OCI-LY7 (cell line): ENCODE results near the gene KCNN3. TPM values are rescaled to one million over a fixed set of nuclear protein-coding genes. Genes with fewer than 3 reads are reported as not detected.

Source experiments
- BruUV-seq: library from RNA; stranded (reverse); fragments of 400-500 nt; replicated peaks from 2 replicates; lab custom pipeline; 2021; lab: Mats Ljungman, UMichigan
- CTCF ChIA-PET: fragments of 300-600 bp; sonication (Branson Sonifier 250); formaldehyde crosslinking; loops from one replicate; lab custom pipeline; 2022; ENCODE audit warnings: antibody characterized with exemption; ENCODE audit not compliant: unreplicated experiment; lab: Charles Lee
- POLR2A ChIA-PET: fragments of 300-600 bp; sonication (Branson Sonifier 250); formaldehyde crosslinking; loops from one replicate; lab custom pipeline; 2022; ENCODE audit warnings: antibody characterized with exemption; lab: Charles Lee
- DNase-seq: peaks from one replicate; pipeline ENCODE4 v3.0.0-alpha.2; 2015; ENCODE audit warnings: low spot score
- H2AFZ ChIP-seq: fragments of 200-600 bp; sonication (generic), shearing (Covaris generic); 2 replicates; pipeline ENCODE4 v1.6.1; 2014; ENCODE audit warnings: mild to moderate bottlenecking, antibody characterized with exemption, low read length, moderate library complexity
- H3K27ac ChIP-seq: fragments of 200-600 bp; sonication (generic); 2 replicates; pipeline ENCODE4 v1.5.1; 2014; ENCODE audit warnings: mixed run types, low read depth, mild to moderate bottlenecking, moderate library complexity, low read length, inconsistent platforms; ENCODE audit not compliant: poor library complexity, severe bottlenecking
- H3K36me3 ChIP-seq: fragments of 200-600 bp; sonication (generic); 2 replicates; pipeline ENCODE4 v1.6.1; 2014; ENCODE audit warnings: mild to moderate bottlenecking, antibody characterized with exemption, low read length, moderate library complexity, mixed read lengths; ENCODE audit not compliant: insufficient read depth
- H3K4me1 ChIP-seq: fragments of 200-600 bp; sonication (generic); 2 replicates; pipeline ENCODE4 v1.5.1; 2014; ENCODE audit warnings: mild to moderate bottlenecking, low read length; ENCODE audit not compliant: insufficient read depth, poor library complexity, severe bottlenecking
- H3K4me2 ChIP-seq: fragments of 200-600 bp; sonication (generic); 2 replicates; pipeline ENCODE4 v1.6.1; 2014; ENCODE audit warnings: mild to moderate bottlenecking, low read length
- H3K4me3 ChIP-seq: fragments of 200-600 bp; sonication (generic); 2 replicates; pipeline ENCODE4 v1.5.1; 2014; ENCODE audit warnings: mild to moderate bottlenecking, low read depth, low read length; ENCODE audit not compliant: poor library complexity, severe bottlenecking
- H3K79me2 ChIP-seq: fragments of 200-600 bp; sonication (generic); 2 replicates; pipeline ENCODE4 v1.6.1; 2016; ENCODE audit warnings: low read depth, mild to moderate bottlenecking, low read length, moderate library complexity, mixed read lengths; ENCODE audit not compliant: insufficient read depth
- H3K9me2 ChIP-seq: fragments of 200-600 bp; sonication (generic); 2 replicates; pipeline ENCODE4 v1.6.1; 2016; ENCODE audit warnings: mild to moderate bottlenecking, low read length, mixed read lengths; ENCODE audit not compliant: insufficient read depth
- H3K9me3 ChIP-seq: fragments of 200-600 bp; sonication (generic); 2 replicates; pipeline ENCODE4 v1.6.1; 2014; ENCODE audit warnings: mild to moderate bottlenecking, mixed run types, low read length, mixed read lengths
- H4K20me1 ChIP-seq: fragments of 200-600 bp; sonication (generic); 2 replicates; pipeline ENCODE4 v1.6.1; 2014; ENCODE audit warnings: mild to moderate bottlenecking, antibody characterized with exemption, low read length, moderate library complexity, mixed read lengths; ENCODE audit not compliant: insufficient read depth
- CTCF ChIP-seq: fragments of 200-600 bp; sonication (generic); conservative IDR thresholded peaks from 2 replicates; pipeline ENCODE4 v1.5.1; 2014; ENCODE audit warnings: mild to moderate bottlenecking, antibody characterized with exemption, low read length, moderate library complexity, mixed read lengths
- EZH2phosphoT487 ChIP-seq: fragments of 200-600 bp; sonication (generic); IDR thresholded peaks from 2 replicates; pipeline ENCODE4 v1.6.1; 2018; ENCODE audit warnings: low read depth, borderline replicate concordance, mild to moderate bottlenecking, mixed run types, antibody characterized with exemption, low read length, moderate library complexity, mixed read lengths
- intact Hi-C: fragments of 100-400 bp; cut with micrococcal nuclease; formaldehyde crosslinking; loops from one replicate; pipeline ENCODE4 v1.10.0; 2022; ENCODE audit not compliant: unreplicated experiment
- total RNA-seq, 2 experiments: library from RNA; depleted of rRNA in 1 of 2; stranded (reverse); fragments of >200 nt in 1 of 2; shearing (Covaris generic) in 1 of 2; gene quantifications; 2 replicates each; pipeline ENCODE4 v1.2.3, GENCODE V29; 2014 to 2022

KCNN3 gene
- total RNA-seq, 2 experiments from 2014 or later = 14.8 to 50.8 TPM

GRCh38 chr1:154809436-154810413 lies 60.4 kb downstream of the KCNN3 start:
- H3K36me3 ChIP-seq = peaks cover 27% of the 10 kb centered on the region; the same call in 1 of the 2 replicates
- no peak for DNase-seq
- H3K79me2 ChIP-seq = peaks cover 9% of the 10 kb centered on the region; the same call in 1 of the 2 replicates
- H3K9me2 ChIP-seq = no peaks in the 10 kb centered on the region
- H3K4me1 ChIP-seq = peaks cover 25% of the 10 kb centered on the region
- no peak overlapping the region for H2AFZ ChIP-seq
- H3K9me3 ChIP-seq = no peaks in the 10 kb centered on the region
- no peaks in the 10 kb centered on the region for H4K20me1 ChIP-seq
- BruUV-seq = no TSS peak
- POLR2A ChIA-PET = no interaction called here
- no peak overlapping the region for H3K4me2 ChIP-seq
- TF ChIP-seq EZH2phosphoT487 = no peak
- CTCF ChIA-PET = no interaction called here
- H3K27ac ChIP-seq = no peak overlapping the region
- intact Hi-C loops = no loop called here
- H3K4me3 ChIP-seq = no peak overlapping the region

- no peaks in the 10 kb centered on the region for H3K9me3 ChIP-seq
- no peak overlapping the region for H3K27ac ChIP-seq
- H3K79me2 ChIP-seq = peaks cover 9% of the 10 kb centered on the region; the same call in 1 of the 2 replicates
- intact Hi-C loops = no loop called here
- no peak overlapping the region for H2AFZ ChIP-seq
- no peak overlapping the region for H3K4me2 ChIP-seq
- ChIA-PET POLR2A (no interaction called here), CTCF (no interaction called here)
- H3K4me1 ChIP-seq = peaks cover 28% of the 10 kb centered on the region
- TF ChIP-seq CTCF = no peak
- no peaks in the 10 kb centered on the region for H3K9me2 ChIP-seq
- H4K20me1 ChIP-seq = no peaks in the 10 kb centered on the region
- H3K36me3 ChIP-seq = peaks cover 22% of the 10 kb centered on the region; the same call in 1 of the 2 replicates
- BruUV-seq = no TSS peak
- no peak overlapping the region for H3K4me3 ChIP-seq
- no peak for DNase-seq
These were observed 61.2 kb downstream of the KCNN3 start for GRCh38 chr1:154808909-154809262.

GRCh38 chr1:154808261-154808908 lies 61.7 kb downstream of the KCNN3 start:
- intact Hi-C loops = no loop called here
- CTCF ChIA-PET = no interaction called here
- BruUV-seq = no TSS peak
- Histone ChIP-seq H4K20me1 (no peaks in the 10 kb centered on the region), H3K4me2 (no peak overlapping the region), H3K27ac (no peak overlapping the region), H3K36me3 (peaks cover 17% of the 10 kb centered on the region; the same call in 1 of the 2 replicates), H3K9me2 (no peaks in the 10 kb centered on the region), H3K4me3 (no peak overlapping the region), H2AFZ (no peak overlapping the region), H3K4me1 (peaks cover 33% of the 10 kb centered on the region), H3K9me3 (no peaks in the 10 kb centered on the region), H3K79me2 (peaks cover 9% of the 10 kb centered on the region; the same call in 1 of the 2 replicates)
- TF ChIP-seq CTCF (no peak), EZH2phosphoT487 (no peak)
- DNase-seq = no peak
- POLR2A ChIA-PET = no interaction called here
